IPS-18c (cell line): Measurements from ENCODE around the gene ZNF710.
A peak's percentile ranks its signal among the peaks of the same experiment; 100 is the strongest.
"Not testable (repeated sequence)": the region's sequence is repeated elsewhere in the genome, so short reads cannot be mapped to it uniquely, and the experiment has no call there.

Experiments
- H3K4me3 ChIP-seq: 2 replicates; pipeline ENCODE4 v1.7.0; 2013; ENCODE audit warnings: low read depth, mild to moderate bottlenecking, low read length, moderate library complexity; ENCODE audit not compliant: insufficient read depth
- H3K9me3 ChIP-seq: one replicate; pipeline ENCODE4 v1.6.1; 2013; ENCODE audit warnings: mild to moderate bottlenecking, low read length, moderate library complexity; ENCODE audit not compliant: control insufficient read depth, insufficient read depth

ZNF710 gene

DNA sequence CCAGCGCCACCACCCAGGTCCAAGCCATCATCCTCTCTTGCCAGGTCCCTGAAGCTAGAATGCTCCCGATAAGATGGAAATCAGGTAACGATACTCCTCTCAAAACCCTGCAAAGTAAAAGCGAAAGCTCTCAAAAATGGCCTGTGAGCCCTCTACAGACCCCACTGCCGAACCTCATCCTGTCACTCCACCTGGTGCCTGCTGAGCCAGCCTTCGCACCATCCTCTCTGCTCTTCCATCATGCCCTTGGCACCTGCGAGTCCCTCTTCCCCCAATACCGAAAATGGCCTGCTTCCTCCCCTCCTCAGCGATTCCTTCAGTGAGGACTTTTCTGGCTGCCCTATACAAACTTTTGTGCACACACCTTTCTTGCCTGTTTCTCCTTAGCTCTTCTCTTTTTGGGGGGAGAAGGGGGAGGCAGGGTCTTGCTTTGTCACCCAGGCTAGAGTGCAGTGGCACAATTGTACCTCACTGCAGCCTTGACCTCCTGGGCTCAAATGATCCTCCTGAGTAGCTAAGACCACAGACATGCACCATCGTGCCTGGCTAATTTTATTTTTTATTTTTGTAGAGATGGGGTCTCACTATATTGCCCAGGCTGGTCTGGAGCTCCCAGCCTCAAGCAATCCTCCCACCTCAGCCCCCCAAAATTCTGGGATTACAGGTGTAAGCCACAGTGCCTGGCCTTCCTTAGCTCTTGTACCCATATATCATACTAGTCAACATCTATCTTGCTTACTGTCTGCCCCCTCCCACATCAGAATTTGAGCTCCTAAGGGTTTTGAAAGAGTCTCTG, 98.1 kb downstream of the ZNF710 start:
- Histone ChIP-seq H3K4me3 (no peak overlapping the region), H3K9me3 (no peaks in the 10 kb centered on the region)

DNA sequence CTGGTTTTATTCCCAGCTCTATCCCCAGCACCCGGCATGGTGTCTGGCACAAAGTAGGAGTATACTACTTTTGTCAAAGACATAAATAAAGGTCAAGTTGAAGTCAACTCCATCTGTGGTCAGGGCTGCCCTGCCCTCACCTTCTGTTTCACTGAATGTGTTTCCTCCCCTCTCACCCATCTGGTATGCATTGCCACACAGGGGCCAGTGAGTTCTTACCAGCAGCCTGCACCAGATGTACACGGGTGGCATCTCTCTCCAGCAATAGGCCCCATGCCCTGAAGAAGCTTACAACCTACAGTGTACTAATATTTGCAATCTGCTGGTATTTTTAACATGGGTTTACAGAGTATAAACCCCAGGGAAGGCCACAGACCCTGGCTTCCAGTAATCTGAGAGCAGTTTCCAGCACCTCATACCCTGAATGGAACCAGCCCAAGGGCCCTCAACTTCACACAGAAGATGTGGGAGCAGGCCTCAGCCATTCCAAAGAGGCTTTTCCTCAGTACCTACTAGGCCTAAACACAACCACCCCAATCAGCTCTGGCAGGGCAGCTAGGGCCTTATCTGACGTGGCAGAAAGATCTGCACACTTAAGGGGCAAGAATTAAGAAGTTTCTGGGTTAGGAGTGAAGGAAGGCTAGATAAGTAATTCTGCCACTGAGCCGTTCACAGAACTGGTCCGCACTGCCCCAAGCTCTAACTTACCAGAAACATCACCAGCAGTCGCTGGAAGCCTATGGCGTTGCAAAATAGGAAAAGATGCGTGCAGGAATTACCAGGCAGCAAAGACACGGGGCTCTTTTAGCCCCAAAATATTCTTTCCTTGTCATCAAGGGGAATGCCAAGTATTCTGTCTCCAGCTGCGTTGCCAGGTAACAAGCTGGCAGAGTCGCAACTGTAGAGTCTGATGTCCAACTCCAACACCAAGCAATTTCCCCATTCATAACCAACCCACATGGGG, 99.0 kb downstream of the ZNF710 start:
- H3K9me3 ChIP-seq: no peaks in the 10 kb centered on the region
- no peak overlapping the region for H3K4me3 ChIP-seq

DNA sequence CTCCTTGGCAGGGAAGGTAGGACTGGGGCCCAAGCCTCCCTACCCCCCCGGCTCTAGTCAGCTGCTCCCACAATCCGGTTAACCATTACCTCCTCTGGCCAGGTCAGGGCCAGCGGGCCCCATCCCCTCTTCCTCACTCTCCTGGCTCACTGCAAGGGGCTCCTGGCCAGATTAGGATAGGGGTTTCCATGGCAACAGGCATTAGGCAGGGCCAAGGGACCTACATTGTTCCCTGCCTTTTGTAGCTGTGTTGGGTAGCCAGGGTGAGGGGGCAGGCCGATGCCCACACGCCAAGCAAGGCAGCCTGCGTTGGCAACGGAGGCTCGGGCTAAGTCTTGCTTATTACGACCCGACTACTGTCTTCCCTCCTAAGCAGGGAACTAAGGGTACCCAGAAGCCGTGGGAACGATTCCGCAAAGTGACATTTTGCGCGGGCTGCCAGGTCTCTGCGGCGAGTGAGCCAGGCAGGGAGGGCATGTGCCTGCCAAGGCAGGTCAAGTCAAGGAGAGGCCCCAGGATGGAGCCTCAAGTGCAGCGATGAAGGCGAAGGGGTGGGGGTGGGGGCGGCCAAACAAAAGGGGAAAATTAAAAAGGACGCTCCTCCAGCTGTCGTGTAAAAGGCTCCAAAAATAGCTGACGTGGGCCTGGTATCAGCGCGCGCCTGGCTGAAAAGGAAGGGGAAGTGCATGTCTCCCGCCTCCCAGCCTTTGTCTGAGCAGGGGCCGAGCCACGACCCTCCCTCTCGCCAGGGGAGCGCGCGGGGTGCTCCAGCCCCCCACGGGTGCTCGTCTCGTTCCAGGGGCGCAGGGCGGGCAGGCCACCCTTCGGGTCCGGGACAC, 100.2 kb downstream of the ZNF710 start:
- H3K9me3 ChIP-seq: peaks cover 2% of the 10 kb centered on the region
- H3K4me3 ChIP-seq: peak overlapping the region; percentile 89

DNA sequence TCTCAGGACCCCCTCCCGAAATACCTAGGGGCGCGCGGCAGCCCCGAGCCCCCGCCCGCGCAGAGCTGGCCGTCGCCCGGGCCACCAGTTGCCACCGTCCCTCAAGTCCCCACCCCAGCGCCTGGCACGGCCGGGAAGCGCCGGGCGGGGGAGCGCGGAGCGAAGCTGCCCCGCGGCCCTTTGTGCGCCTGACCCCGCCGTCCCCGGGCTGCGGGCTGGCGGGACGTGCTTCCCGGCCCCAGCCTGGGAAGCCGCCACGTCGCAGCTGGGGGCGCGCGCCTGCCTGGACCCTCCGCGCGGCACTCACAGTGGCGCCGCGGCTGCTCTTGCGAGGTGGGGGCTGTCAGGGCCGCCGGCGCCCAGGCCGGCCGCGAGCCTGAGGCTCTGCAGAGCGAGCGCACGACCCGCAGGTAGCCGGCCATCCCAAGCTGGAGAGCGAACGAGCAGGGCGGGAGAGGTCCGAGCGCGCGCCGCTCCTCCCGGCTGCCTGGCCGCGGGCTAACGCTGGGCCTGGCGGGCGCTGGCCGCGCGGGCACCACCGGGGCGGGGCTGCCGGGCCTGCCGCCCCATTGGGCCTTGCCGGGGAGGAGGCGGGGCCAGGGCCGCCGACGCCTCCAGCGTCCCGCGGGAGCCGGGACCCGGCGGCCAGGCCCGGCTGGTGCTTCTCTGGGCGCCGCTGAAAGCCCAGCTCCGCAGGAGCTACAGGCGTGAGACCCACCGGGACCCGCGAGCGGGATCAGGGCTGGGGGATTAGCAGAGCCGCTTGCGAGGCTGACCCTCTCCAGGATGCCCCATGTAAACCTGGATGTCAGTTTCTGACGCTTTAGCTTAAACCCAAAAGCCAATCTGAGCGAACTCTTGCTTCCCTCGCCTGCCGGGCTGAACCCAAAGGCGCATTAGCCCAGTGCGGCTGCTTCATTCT, 101.1 kb downstream of the ZNF710 start, which contains the start of gene IDH2:
Gene IDH2, minus strand, starts transcription at position 500 of the 922 bp plus-strand sequence. Its CDS starts 78 bp downstream, at position 422.
- peaks cover 3% of the 10 kb centered on the region for H3K9me3 ChIP-seq
- peak within 1 kb of the TSS; percentile 89 for H3K4me3 ChIP-seq

DNA sequence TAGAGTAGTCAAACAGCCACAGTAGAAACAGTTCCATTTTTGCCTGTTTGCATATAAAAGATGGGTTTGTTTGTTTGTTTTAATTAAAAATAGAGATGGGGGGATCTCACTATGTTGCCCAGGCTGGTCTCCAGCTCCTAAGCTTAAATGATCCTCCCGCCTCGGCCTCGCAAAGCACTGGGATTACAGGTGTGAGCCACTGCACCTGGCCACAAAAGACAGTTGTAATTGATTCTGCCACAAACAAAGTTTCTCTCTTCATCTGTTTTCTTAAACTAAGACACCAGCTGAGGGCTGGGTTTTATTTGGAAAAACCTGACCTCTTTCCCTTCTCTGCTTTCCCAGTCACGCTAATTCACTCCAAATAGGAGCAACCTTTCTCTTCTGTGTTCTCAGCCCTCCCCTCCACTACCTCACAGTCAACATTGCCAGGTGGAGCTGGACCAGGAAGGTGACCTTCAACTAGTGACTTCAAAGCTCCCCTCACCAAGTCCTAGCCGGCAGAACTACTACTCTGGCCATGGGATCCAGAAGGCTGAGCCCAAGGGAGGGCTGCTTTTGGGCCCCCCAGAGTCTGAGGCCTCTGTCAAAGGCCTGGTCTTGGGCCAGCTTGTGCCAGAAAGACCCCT, 102.7 kb downstream of the ZNF710 start:
- Histone ChIP-seq H3K9me3 (peaks cover 3% of the 10 kb centered on the region), H3K4me3 (no peak overlapping the region)

DNA sequence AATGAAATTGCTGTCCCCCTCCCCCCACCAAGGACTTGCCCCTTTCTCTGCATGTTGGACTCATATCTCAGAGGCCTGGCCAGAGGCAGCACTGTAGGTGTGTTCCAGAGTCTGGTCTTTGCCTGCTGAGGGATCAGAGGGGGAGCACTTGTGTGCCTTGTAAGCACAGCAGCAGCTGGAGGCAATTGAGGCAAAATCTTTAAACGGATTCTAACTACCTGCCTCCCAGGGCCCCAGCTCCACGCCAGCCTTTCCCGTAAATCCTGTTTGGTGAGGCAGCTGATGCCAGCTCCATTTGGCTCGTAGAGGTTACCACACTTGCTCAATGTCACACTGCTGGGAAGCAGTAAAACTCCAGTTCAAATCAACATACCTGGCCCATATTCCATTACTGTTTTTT, 103.4 kb downstream of the ZNF710 start:
- peaks cover 3% of the 10 kb centered on the region for H3K9me3 ChIP-seq
- H3K4me3 ChIP-seq: no peak overlapping the region; the same call in 1 of the 2 replicates

DNA sequence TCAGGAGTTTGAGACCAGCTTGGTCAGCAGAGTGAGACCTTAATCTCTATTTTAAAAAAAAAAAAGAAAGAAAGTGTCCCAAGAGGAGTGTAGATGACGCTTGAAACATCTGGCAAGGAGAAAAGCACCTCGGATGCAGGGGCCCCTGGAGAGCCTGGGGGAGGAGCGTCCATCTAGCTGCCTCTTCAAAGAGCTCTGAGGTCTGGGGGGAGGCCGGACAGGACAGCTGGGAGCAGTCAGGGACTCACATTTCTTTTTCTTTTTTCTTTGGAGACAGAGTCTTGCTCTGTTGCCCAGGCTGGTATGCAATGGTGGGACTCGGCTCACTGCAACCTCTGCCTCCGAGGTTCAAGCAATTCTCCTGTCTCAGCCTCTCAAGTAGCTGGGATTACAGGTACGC, 104.4 kb downstream of the ZNF710 start:
- H3K4me3 ChIP-seq: no peak overlapping the region
- peaks cover 3% of the 10 kb centered on the region for H3K9me3 ChIP-seq

DNA sequence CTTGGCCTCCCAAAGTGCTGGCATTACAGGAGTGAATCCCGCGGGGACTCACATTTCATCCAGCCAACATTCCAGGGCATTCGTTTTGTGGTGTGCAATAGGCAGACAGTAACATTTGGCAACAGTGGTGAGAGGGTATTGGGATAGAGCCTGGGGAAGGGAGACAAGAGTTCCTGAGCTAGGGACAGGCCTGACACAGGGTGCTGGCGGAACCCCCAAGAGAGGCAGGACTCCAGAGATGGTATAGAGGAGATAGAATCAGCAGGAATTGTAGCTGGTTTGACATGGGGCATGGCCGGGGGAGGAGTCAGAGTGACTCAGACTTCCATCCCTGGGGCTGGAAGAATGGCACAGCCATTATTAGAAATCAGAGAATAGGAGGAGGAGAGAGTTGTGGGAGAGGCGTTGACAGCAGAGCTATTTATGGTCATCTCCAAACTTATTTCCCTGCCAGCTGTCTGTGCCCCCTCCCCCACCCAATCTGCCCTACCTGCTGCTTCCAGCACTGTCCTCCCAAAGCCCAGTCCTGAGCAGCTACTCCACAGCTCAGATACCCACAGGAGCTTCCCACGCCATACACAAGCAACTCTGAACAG, 105.5 kb downstream of the ZNF710 start:
- Histone ChIP-seq H3K9me3 (peaks cover 3% of the 10 kb centered on the region), H3K4me3 (no peak overlapping the region)

DNA sequence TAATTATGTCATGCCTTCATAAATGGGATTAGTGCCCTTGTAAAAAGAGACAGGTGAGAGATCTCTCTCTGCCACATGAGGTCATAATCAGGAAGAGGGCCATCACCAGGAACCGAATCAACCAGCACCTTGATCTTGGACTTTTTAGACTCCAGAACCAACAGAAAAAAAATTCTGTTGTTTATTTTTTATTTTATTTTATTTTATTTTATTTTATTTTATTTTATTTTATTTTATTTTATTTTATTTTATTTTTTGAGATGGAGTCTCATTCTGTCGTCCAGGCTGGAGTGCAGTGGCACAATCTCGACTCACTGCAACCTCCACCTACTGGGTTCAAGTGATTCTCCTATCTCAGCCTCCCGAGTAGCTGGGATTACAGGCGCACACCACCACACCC, 106.9 kb downstream of the ZNF710 start:
- not testable (repeated sequence) for H3K4me3 ChIP-seq, H3K9me3 ChIP-seq

DNA sequence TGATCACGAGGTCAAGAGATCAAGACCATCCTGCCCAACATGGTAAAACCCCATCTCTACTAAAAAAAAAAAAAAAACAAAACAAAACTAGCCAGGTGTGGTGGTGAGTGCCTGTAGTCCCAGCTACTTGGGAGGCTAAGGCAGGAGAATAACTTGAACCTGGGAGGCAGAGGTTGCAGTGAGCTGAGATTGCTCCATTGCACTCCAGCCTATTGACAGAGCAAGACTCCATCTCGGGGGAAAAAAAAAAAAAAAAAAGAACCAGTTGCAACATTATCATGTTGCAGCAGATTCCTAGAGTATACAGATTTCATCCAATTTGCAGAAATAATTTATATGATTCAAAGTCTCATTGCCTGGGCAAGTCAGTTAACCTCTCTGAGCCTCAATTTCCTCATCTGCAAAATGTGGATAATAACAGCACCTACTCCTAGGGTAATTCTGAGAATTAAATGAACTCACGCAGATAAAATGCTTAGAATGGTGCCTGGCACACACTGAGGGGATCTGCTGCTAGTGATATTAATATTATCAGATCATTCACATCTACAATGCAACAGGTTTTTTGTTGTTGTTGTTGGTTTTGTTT, 108.1 kb downstream of the ZNF710 start:
- H3K9me3 ChIP-seq, H3K4me3 ChIP-seq: not testable (repeated sequence)

DNA sequence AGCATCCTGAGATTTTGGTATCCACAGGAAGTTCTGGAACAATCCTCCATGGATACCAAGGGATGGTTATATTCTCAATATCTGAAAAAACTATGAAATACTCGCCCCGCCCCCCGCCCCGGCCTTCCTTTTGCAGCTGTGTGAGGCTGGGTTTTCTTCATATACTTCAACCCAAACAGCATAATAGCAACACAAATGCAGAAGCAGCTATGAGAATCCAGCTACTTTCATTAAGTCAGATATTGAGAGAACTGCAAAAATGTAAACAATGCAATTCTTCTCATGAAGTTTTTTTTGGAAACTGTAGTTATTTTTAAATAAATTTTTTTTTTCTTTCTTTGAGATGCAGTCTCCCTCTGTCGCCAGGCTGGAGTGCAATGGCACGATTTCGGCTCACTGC, 112.0 kb downstream of the ZNF710 start:
- Histone ChIP-seq H3K4me3 (no peak overlapping the region), H3K9me3 (peaks cover 4% of the 10 kb centered on the region)

DNA sequence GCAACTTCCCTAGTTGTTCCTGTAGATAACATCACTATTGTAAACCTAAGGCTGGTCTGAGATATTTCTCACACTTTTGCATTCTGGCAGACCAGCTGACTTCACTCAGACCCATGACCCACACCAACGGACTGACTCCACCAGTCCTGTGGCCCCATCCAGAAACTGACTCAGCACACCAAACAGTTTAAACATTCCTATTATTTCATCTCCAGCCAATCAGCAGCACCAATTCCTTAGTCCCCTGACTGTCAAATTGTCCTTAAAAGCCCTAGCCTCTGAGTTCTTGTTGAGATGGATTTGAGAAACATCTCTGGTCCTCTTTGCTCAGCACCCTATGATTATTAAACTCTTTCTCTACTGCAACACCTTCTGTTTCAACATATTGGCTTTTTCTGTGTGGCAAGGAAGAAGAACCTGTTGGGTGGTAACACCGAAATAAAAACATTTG, 113.4 kb downstream of the ZNF710 start:
- Histone ChIP-seq H3K4me3 (no peak overlapping the region), H3K9me3 (peaks cover 4% of the 10 kb centered on the region)

DNA sequence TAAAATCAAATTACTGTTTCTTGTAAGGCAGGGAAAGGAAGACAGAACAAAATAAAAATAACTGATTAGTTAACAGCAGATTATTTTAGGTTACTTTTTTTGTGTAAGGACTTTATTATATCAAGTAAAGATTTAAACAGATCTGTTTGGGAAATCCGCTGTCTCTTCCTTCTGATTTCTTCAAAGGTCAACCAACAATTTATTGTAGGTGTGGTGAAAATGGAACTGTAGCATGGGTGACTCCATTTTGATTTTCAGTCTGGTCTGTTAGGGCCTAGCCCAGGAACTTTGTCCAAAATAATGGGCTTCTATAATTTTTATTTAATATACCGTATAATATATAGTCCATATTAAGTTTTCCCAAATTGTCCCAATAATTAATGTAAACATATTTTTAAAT, 114.7 kb downstream of the ZNF710 start:
- H3K9me3 ChIP-seq: peaks cover 4% of the 10 kb centered on the region

DNA sequence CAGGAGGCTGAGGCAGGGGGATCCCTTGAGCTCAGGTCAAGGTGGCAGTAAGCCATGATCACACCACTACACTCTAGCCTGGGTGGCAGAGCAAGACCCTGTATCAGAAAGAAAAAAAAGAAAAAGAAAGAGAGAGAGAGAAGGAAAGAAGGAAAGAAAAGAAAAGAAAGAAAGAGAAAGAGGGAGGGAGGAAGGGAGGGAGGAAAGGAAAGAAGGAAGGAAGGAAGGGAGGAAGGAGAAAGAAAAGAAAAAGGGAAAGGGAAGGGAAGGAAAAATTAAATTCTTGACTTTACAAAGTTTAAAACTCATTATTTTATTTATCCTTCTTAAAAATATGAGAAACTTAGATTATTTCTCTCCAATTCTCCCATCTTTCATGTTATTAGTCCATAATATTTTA, 118.2 kb downstream of the ZNF710 start:
- peaks cover 2% of the 10 kb centered on the region for H3K9me3 ChIP-seq
- no peak overlapping the region for H3K4me3 ChIP-seq

More for the DNA sequence above, 114.7 kb downstream of the ZNF710 start:
- no peak overlapping the region for H3K4me3 ChIP-seq

DNA sequence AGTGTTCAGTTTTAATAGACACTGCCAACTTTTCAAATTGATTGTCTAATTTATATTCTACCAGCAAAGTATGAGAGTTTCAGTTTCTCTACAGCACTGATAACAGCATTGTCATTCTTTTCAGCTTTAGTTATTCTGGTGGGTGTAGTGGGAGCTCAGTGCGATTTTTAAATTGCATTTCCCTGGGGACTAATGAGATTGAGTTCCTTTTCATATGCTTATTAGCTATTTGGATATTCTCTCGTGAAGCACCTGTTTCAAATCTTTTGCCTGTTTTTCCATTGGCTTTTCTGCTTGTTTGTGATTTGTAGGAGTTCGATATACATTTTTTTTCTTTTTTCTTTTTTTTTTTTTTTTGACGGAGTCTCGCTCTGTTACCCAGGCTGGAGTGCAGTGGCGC, 120.0 kb downstream of the ZNF710 start:
- Histone ChIP-seq H3K9me3 (no peaks in the 10 kb centered on the region), H3K4me3 (no peak overlapping the region)
